Body of pancreas (tissue), 4 donors: Measurements from ENCODE around the gene DSP. TPM values are rescaled to one million over a fixed set of nuclear protein-coding genes. Genes with fewer than 3 reads are reported as not detected.

Experiments used
- ATAC-seq: fragments of 150-250 bp; one replicate; pipeline ENCODE4 v1.9.1; 2016
- DNase-seq, 4 donors: peaks; one replicate each; pipeline ENCODE4 v3.0.0-alpha.2; 2019
- H3K27ac ChIP-seq, 4 donors: fragments of 200-600 bp; sonication (generic); 1 replicate in 3 of 4; 2 replicates in 1 of 4; pipeline versions ENCODE4 v1.5.1 to v1.6.1; 2016 to 2019; ENCODE audit warnings: mild to moderate bottlenecking in 1 of 4, mixed read lengths in 1 of 4, moderate library complexity in 1 of 4
- H3K27me3 ChIP-seq, 2 donors: fragments of 200-600 bp; sonication (generic); one replicate each; pipeline ENCODE4 v1.6.0; 2016; ENCODE audit warnings: mild to moderate bottlenecking in 1 of 2
- H3K36me3 ChIP-seq, 2 donors: fragments of 200-600 bp; sonication (generic); replicated peaks in 1 of 2; 2 replicates each; pipeline ENCODE4 v1.5.1; 2016; ENCODE audit warnings: low read depth in 2 of 2; ENCODE audit not compliant: insufficient read depth in 1 of 2
- H3K4me1 ChIP-seq: fragments of 200-600 bp; sonication (generic); one replicate; pipeline ENCODE4 v1.6.0; 2016
- H3K4me3 ChIP-seq, 2 donors: fragments of 200-600 bp; sonication (generic); 1 replicate in 1 of 2; 2 replicates in 1 of 2; pipeline ENCODE4 v1.5.1; 2016 to 2019
- H3K9me3 ChIP-seq, 3 donors: fragments of 200-600 bp; sonication (generic); 1 replicate in 2 of 3; 2 replicates in 1 of 3; pipeline ENCODE4 v1.5.1; 2016
- POLR2A ChIP-seq, 3 donors: fragments of 450-650 bp; IDR thresholded peaks; one replicate each; pipeline ENCODE4 v1.6.1; 2016; ENCODE audit warnings: antibody characterized with exemption in 3 of 3, mild to moderate bottlenecking in 2 of 3
- WGBS, 2 donors: methylation state at CpG; one replicate each; pipeline ENCODE4 v1.1.5; 2017; 5-methylcytosine and 5-hydroxymethylcytosine counted together
- intact Hi-C: fragments of 100-400 bp; cut with DNase I; formaldehyde crosslinking; loops from one replicate; pipeline ENCODE4 v1.15.1; 2023
- total RNA-seq, 2 donors: library from RNA; depleted of rRNA; stranded (reverse); fragments of >200 nt; gene quantifications; one replicate each; pipeline ENCODE4 v1.1.0, GENCODE V29; 2016
- TF ChIP-seq, protein P1 (sequence below), 7 experiments: fragments of 450-650 bp in 4 of 7; fragments of 200-600 bp in 3 of 7; sonication (generic) in 3 of 7; IDR thresholded peaks; one replicate each; pipeline ENCODE4 v1.5.1; 2016 to 2019; ENCODE audit warnings: antibody characterized with exemption in 7 of 7

Gene DSP
- total RNA-seq, 2 donors from 2014 or later = 85.0 to 127 TPM

DNA sequence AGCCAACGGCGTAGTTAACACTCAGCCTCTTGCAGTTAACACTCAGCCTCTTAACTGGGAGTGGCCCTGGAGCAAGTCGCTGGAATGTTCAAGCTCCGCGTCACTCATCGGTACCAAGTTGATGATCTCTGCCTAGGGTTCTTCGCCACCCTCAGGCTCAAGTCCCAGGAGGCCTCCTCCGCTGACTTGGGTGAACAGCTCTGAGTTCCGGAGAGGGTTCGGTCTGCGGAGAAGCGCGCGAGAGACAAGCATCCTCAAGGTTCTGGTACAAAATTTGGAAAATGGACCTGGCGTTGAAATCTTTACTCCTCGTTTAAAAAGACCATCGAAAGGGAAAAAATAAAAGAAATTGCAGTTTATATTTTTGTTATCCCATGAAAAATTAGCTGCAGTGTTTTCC lies 876 bp upstream of the DSP start:
- H3K9me3 ChIP-seq = no peaks in the 10 kb centered on the region
- WGBS, 2 donors = 36 to 58% methylated on average over 17 of the region's 17 CpGs
- TF ChIP-seq POLR2A (IDR thresholded peaks at IDR 0.05) = no peak
- TF ChIP-seq, protein P1, sequence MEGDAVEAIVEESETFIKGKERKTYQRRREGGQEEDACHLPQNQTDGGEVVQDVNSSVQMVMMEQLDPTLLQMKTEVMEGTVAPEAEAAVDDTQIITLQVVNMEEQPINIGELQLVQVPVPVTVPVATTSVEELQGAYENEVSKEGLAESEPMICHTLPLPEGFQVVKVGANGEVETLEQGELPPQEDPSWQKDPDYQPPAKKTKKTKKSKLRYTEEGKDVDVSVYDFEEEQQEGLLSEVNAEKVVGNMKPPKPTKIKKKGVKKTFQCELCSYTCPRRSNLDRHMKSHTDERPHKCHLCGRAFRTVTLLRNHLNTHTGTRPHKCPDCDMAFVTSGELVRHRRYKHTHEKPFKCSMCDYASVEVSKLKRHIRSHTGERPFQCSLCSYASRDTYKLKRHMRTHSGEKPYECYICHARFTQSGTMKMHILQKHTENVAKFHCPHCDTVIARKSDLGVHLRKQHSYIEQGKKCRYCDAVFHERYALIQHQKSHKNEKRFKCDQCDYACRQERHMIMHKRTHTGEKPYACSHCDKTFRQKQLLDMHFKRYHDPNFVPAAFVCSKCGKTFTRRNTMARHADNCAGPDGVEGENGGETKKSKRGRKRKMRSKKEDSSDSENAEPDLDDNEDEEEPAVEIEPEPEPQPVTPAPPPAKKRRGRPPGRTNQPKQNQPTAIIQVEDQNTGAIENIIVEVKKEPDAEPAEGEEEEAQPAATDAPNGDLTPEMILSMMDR (IDR thresholded peaks at IDR 0.05) = no peak
- no peak overlapping the region for H3K4me3 ChIP-seq
- intact Hi-C loops = no loop called here
- no peak for ATAC-seq
- H3K4me1 ChIP-seq = peaks cover 19% of the 10 kb centered on the region
- H3K27me3 ChIP-seq = no peaks in the 10 kb centered on the region
- peak in 2 of 4 donors; percentile 32 to 39 for DNase-seq
- peak overlapping the region; percentile 89 to 99 (median 98) for H3K27ac ChIP-seq
- H3K36me3 ChIP-seq = no peaks in the 10 kb centered on the region

DNA sequence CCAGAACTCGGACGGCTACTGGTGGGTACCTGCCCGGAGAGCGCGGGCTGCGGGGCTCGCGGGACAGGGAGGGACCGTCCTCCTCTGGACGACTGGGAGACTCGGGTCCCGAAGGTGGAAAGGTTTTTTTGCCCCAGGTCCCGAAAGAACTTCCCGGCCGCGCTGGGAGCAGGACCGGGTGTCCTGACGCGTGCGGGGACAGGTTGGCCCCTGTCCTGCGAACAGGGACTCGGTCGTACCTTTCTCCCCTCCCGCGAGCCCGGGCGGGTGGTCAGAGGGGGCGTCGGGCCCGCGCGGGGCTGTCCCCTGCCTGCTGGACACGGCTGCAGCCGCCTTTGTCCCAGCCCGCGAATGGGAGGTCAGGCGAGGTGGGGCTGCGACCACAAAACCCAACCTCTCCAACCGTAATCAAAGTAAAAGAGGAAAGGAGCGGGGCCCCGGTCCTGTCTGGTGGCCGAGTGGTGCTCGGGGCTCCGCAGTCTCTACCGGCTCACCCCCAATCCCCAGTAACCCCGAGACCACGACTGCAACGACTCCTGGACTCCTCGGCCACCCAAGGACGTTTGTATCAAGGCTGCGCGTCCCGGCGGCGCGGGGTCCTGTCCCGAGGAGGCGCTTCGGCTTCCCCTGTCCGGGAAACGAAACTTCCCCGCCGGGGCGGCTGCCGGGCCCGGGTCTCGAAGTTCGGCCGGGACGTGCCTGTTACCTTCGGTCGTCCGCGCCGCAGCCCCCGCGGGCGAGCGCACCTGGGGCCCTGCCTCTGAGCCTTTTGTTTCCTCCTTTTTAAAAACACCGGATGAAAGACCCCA lies 798 bp downstream of the DSP start:
- no peaks in the 10 kb centered on the region for H3K36me3 ChIP-seq
- WGBS, 2 donors = 0% methylated on average over 80 of the region's 80 CpGs; no CpG with 5 or more reads in 1 of the 2 donors
- H3K4me1 ChIP-seq = peaks cover 36% of the 10 kb centered on the region
- H3K27me3 ChIP-seq = no peaks in the 10 kb centered on the region
- intact Hi-C loops = no loop called here
- no peak for TF ChIP-seq POLR2A (IDR thresholded peaks at IDR 0.05)
- TF ChIP-seq, protein P1 (IDR thresholded peaks at IDR 0.05) = no peak
- DNase-seq (peak; percentile 43 to 55 (median 52)), ATAC-seq (peak; percentile 20)
- H3K27ac ChIP-seq = peak overlapping the region; percentile 89 to 99 (median 98)
- no peaks in the 10 kb centered on the region for H3K9me3 ChIP-seq
- H3K4me3 ChIP-seq = peak overlapping the region; percentile 75 to 80

DNA sequence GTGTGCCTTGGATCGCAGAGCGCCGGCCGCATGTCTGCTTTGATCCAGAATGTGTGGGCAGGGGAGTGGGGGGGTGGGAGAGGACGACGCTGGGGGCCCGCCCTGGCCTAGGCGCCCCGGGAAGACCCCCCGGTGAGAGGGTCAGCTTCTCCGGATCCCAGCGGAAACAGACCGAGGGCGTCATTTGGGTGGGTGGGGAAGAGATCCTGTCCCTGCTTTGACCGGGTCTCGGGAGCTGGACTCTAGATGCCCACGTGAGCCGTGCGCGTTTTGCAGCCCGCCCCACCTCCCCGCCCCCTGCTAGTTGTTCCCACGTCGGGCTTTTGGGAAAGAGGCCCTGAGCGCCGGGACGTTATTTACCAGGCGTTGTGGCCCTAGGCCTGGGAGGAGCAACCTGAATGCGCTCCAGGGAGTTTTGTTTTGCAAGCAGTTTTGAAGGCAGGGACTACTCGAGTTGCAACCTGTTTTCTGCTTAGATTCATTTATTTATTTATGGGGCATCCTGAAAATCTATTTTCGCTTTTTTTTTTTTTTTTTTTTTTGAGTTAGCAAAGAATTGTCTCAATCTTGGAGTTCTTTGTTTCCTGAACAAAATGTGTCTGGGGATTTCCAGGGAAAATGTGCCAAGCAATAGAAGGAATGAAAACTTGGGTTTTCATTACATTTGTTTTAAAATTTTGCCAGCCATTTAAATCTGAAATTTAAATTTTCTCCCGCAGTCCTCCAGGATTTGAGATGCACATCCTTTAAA lies 1.6 kb downstream of the DSP start:
- Histone ChIP-seq H3K4me1 (peaks cover 44% of the 10 kb centered on the region), H3K27me3 (no peaks in the 10 kb centered on the region)

GRCh38 chr6:7543789-7544424 lies 2.4 kb downstream of the DSP start:
- Histone ChIP-seq H3K4me3 (peak overlapping the region; percentile 22 to 80), H3K27ac (peak overlapping the region; percentile 8 to 99 (median 98)), H3K9me3 (no peaks in the 10 kb centered on the region), H3K36me3 (no peaks in the 10 kb centered on the region), H3K4me1 (peaks cover 52% of the 10 kb centered on the region), H3K27me3 (no peaks in the 10 kb centered on the region)
- ATAC-seq (no peak), DNase-seq (peak in 2 of 4 donors; percentile 41 to 56)
- TF ChIP-seq, protein P1 (IDR thresholded peaks at IDR 0.05) = peak in 1 of 7 experiments; percentile 3
- peak in 1 of 3 donors; percentile 46 for TF ChIP-seq POLR2A (IDR thresholded peaks at IDR 0.05)
- intact Hi-C loops = no loop called here
- 10 to 12% methylated on average over 13 of the region's 13 CpGs for WGBS, 2 donors

More for the DNA sequence above, 1.6 kb downstream of the DSP start:
- H3K9me3 ChIP-seq = no peaks in the 10 kb centered on the region
- H3K27ac ChIP-seq = peak overlapping the region; percentile 89 to 99 (median 98)
- no peaks in the 10 kb centered on the region for H3K36me3 ChIP-seq
- peak; percentile 61 to 91 (median 83) for TF ChIP-seq POLR2A (IDR thresholded peaks at IDR 0.05)
- TF ChIP-seq, protein P1 (IDR thresholded peaks at IDR 0.05) = no peak
- ATAC-seq (peak; percentile 62), DNase-seq (peak; percentile 87 to 93 (median 89))
- peak overlapping the region; percentile 75 to 80 for H3K4me3 ChIP-seq
- WGBS, 2 donors = 0 to 1% methylated on average over 27 to 32 of the region's 32 CpGs
- intact Hi-C loops = no loop called here
